HL-60 (cell line): Measurements from ENCODE around the gene LRCOL1.
A peak's percentile ranks its signal among the peaks of the same experiment; 100 is the strongest.

ENCODE experiments used
- DNase-seq, 2 experiments: peaks; one replicate each; pipeline ENCODE4 v3.0.0-alpha.2; 2010 to 2020; ENCODE audit warnings: low read depth in 1 of 2, low spot score in 1 of 2
- H3K27ac ChIP-seq: fragments of 250-450 bp; sonication (Bioruptor Pico); replicated peaks from 2 replicates; pipeline ENCODE4 v1.5.1; 2020; ENCODE audit warnings: mild to moderate bottlenecking, moderate library complexity
- H3K27me3 ChIP-seq: fragments of 250-450 bp; sonication (Bioruptor Pico); 2 replicates; pipeline ENCODE4 v1.5.1; 2021; ENCODE audit warnings: mild to moderate bottlenecking, moderate library complexity; ENCODE audit not compliant: insufficient read depth, poor library complexity, severe bottlenecking
- H3K4me3 ChIP-seq: replicated peaks from 2 replicates; pipeline ENCODE4 v1.5.1; 2011; ENCODE audit warnings: mild to moderate bottlenecking, control low read depth, low read length; ENCODE audit not compliant: insufficient read depth
- CTCF ChIP-seq: IDR thresholded peaks from one replicate; pipeline ENCODE4 v1.5.1; 2011; ENCODE audit warnings: low read length, control low read depth, inconsistent platforms; ENCODE audit not compliant: insufficient read depth
- GABPA ChIP-seq: IDR thresholded peaks from 2 replicates; pipeline ENCODE4 v1.6.1; 2012; ENCODE audit warnings: low read depth
- POLR2AphosphoS5 ChIP-seq: IDR thresholded peaks from 2 replicates; pipeline ENCODE4 v1.6.1; 2012; ENCODE audit warnings: low read depth
- REST ChIP-seq: IDR thresholded peaks from 2 replicates; pipeline ENCODE4 v1.6.1; 2012; ENCODE audit warnings: low read depth; ENCODE audit not compliant: insufficient replicate concordance
- SPI1 ChIP-seq: IDR thresholded peaks from 2 replicates; pipeline ENCODE4 v1.6.1; 2012; ENCODE audit warnings: low read depth, mild to moderate bottlenecking, borderline replicate concordance

The LRCOL1 gene

GRCh38 chr12:132615579-132616038 lies 5.2 kb upstream of the LRCOL1 start:
- DNase-seq = no peak
- no peak overlapping the region for H3K4me3 ChIP-seq
- TF ChIP-seq POLR2AphosphoS5 (no peak), REST (no peak), SPI1 (no peak), CTCF (no peak), GABPA (no peak)
- peaks cover 20% of the 10 kb centered on the region for H3K27me3 ChIP-seq
- no peak overlapping the region for H3K27ac ChIP-seq

- no peak overlapping the region for H3K27ac ChIP-seq
- H3K27me3 ChIP-seq = peaks cover 18% of the 10 kb centered on the region
- peak; percentile 60 to 77 for DNase-seq
- no peak overlapping the region for H3K4me3 ChIP-seq
- TF ChIP-seq CTCF = peak; percentile 90
- no peak for TF ChIP-seq SPI1
These were observed 4.6 kb upstream of the LRCOL1 start for GRCh38 chr12:132614861-132615578.

- DNase-seq = no peak
- H3K27me3 ChIP-seq = peaks cover 23% of the 10 kb centered on the region
- TF ChIP-seq POLR2AphosphoS5 (no peak), GABPA (no peak), CTCF (no peak), REST (no peak), SPI1 (no peak)
These were observed 3.6 kb upstream of the LRCOL1 start for GRCh38 chr12:132614029-132614428.

GRCh38 chr12:132611620-132612019 lies 1.2 kb upstream of the LRCOL1 start:
- no peak overlapping the region for H3K4me3 ChIP-seq
- TF ChIP-seq CTCF = no peak
- TF ChIP-seq SPI1 = no peak
- no peak for TF ChIP-seq REST
- TF ChIP-seq GABPA = no peak
- no peak for TF ChIP-seq POLR2AphosphoS5
- DNase-seq = no peak
- no peak overlapping the region for H3K27ac ChIP-seq
- peaks cover 28% of the 10 kb centered on the region for H3K27me3 ChIP-seq

More at GRCh38 chr12:132614029-132614428, 3.6 kb upstream of the LRCOL1 start:
- no peak overlapping the region for H3K27ac ChIP-seq
- H3K4me3 ChIP-seq = no peak overlapping the region
